Measurements from ENCODE around the gene CABCOCO1. TPM values are rescaled to one million over a fixed set of nuclear protein-coding genes. Genes with fewer than 3 reads are reported as not detected.
"Not testable (repeated sequence)": the region's sequence is repeated elsewhere in the genome, so short reads cannot be mapped to it uniquely, and the experiment has no call there.

The CABCOCO1 gene
- total RNA-seq, 1 donor = 0.43 TPM

- DNase-seq (ENCODE audit: low read depth) = no peak
- TF ChIP-seq, protein P1, sequence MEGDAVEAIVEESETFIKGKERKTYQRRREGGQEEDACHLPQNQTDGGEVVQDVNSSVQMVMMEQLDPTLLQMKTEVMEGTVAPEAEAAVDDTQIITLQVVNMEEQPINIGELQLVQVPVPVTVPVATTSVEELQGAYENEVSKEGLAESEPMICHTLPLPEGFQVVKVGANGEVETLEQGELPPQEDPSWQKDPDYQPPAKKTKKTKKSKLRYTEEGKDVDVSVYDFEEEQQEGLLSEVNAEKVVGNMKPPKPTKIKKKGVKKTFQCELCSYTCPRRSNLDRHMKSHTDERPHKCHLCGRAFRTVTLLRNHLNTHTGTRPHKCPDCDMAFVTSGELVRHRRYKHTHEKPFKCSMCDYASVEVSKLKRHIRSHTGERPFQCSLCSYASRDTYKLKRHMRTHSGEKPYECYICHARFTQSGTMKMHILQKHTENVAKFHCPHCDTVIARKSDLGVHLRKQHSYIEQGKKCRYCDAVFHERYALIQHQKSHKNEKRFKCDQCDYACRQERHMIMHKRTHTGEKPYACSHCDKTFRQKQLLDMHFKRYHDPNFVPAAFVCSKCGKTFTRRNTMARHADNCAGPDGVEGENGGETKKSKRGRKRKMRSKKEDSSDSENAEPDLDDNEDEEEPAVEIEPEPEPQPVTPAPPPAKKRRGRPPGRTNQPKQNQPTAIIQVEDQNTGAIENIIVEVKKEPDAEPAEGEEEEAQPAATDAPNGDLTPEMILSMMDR (IDR thresholded peaks at IDR 0.05; ENCODE audit: insufficient read depth, low read depth, low read length) = no peak
- no peak overlapping the region for H3K4me3 ChIP-seq (ENCODE audit: low read depth, low read length)
These were observed 20.6 kb downstream of the CABCOCO1 start for GRCh38 chr10:61683319-61683718.

GRCh38 chr10:61684894-61685507, 22.3 kb downstream of the CABCOCO1 start:
- no peak overlapping the region for H3K4me3 ChIP-seq (ENCODE audit: low read depth, low read length)
- no peak for DNase-seq (ENCODE audit: low read depth)
- TF ChIP-seq, protein P1 (IDR thresholded peaks at IDR 0.05; ENCODE audit: insufficient read depth, low read depth, low read length) = no peak

DNA sequence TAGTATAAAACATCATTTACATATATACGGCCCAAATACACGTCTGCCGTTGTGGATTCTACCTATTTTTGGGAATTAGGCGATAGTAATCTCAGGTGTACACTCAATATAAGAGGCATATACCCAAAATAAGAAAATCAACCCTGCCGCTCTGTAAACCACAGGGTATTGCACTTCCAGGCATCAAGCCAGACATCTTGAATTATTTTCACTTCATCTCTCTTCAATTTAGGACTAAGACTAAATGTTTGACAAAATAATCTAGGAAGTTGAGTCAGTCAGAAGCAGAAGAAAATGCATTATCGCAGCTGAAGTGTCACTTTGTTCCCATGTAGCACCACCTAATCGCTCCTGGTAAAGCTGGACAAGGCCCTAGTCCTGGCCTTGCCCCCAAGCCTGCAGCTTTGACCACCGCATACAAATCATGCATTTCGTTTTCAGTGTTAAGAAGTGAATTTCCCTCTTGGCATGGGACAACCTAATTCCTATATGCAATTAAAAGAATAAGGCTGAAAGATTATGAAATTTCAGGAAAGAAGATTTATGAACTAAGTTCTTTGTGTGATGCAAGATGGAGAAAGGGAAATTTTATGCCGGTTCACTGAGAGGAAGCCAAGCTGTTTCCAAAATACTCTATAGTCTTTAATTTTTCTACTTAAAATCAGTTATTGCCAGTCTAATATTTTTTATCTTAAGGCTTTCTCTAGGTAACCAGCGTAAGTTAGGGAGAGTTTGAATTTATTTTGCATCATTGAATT, 26.0 kb downstream of the CABCOCO1 start:
- H3K4me3 ChIP-seq (ENCODE audit: low read depth, low read length) = no peak overlapping the region
- TF ChIP-seq, protein P1 (IDR thresholded peaks at IDR 0.05; ENCODE audit: insufficient read depth, low read depth, low read length) = no peak
- no peak for DNase-seq (ENCODE audit: low read depth)

GRCh38 chr10:61691667-61692066, 28.9 kb downstream of the CABCOCO1 start:
- DNase-seq (ENCODE audit: low read depth); H3K4me3 ChIP-seq (ENCODE audit: low read depth, low read length): not testable (repeated sequence)

DNA sequence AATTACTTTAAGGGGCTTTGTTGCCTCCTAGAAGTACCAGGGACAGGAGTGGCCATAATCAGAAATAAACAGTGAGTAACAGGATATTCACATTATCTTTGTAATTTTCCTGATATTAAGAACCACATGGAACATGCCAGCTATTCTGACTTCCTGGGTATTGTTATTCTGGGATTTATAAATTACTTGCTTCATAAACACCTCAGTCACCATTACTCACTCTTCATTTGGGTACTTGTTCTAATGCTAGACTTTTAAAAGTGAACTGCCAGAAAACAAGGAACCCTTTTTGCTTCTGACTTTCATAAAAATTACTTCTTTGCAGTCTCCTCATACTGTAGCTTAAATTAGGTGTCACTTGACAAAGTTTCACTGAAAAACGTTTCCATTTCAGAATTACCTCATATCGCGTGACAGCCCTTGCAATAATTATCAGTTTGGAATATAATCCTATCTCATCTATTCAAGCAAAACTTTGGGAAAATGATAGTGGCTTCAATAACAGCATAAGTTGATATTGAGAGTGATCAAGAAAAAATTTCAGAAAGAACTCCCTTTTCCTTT, 29.8 kb downstream of the CABCOCO1 start:
- no peak overlapping the region for H3K4me3 ChIP-seq (ENCODE audit: low read depth, low read length)
- DNase-seq (ENCODE audit: low read depth) = no peak
- TF ChIP-seq, protein P1 (IDR thresholded peaks at IDR 0.05; ENCODE audit: insufficient read depth, low read depth, low read length) = no peak

GRCh38 chr10:61698968-61699655, 36.4 kb downstream of the CABCOCO1 start:
- TF ChIP-seq, protein P1 (IDR thresholded peaks at IDR 0.05; ENCODE audit: insufficient read depth, low read depth, low read length) = no peak
- no peak overlapping the region for H3K4me3 ChIP-seq (ENCODE audit: low read depth, low read length)
- no peak for DNase-seq (ENCODE audit: low read depth)

All from fibroblast of villous mesenchyme (primary cell).